Lower leg skin (tissue), 4 donors: ENCODE measurements around the gene TMEM213. TPM values are rescaled to one million over a fixed set of nuclear protein-coding genes. Genes with fewer than 3 reads are reported as not detected.

Experiments used
- DNase-seq, 2 donors: peaks; one replicate each; pipeline ENCODE4 v3.0.0-alpha.2; 2019; ENCODE audit warnings: low spot score in 2 of 2
- H3K4me3 ChIP-seq: fragments of 200-600 bp; sonication (generic); 2 replicates; pipeline ENCODE4 v1.5.1; 2017; ENCODE audit warnings: mild to moderate bottlenecking, low read depth; ENCODE audit not compliant: poor library complexity, severe bottlenecking
- POLR2A ChIP-seq, 2 donors: fragments of 450-650 bp; IDR thresholded peaks; one replicate each; pipeline ENCODE4 v1.6.1; 2016 to 2017; ENCODE audit warnings: antibody characterized with exemption in 2 of 2, mild to moderate bottlenecking in 1 of 2, moderate library complexity in 1 of 2
- WGBS, 2 donors: methylation state at CpG; one replicate each; pipeline ENCODE4 v1.1.5; 2018; 5-methylcytosine and 5-hydroxymethylcytosine counted together
- intact Hi-C: fragments of 100-400 bp; cut with DNase I; formaldehyde crosslinking; loops from one replicate; pipeline ENCODE4 v1.15.0; 2023; ENCODE audit warnings: low total_unique reads
- total RNA-seq, 4 donors: library from RNA; depleted of rRNA; stranded (reverse); fragments of >200 nt; gene quantifications; one replicate each; pipeline ENCODE4 v1.1.0, GENCODE V29; 2016
- TF ChIP-seq, protein P1 (sequence below), 3 donors: fragments of 450-650 bp; IDR thresholded peaks; one replicate each; pipeline ENCODE4 v1.5.1; 2016; ENCODE audit warnings: antibody characterized with exemption in 3 of 3, mild to moderate bottlenecking in 3 of 3, moderate library complexity in 2 of 3

The TMEM213 gene
- total RNA-seq, 4 donors from 2014 or later = 2.5 to 13.3 (median 6.5) TPM

DNA sequence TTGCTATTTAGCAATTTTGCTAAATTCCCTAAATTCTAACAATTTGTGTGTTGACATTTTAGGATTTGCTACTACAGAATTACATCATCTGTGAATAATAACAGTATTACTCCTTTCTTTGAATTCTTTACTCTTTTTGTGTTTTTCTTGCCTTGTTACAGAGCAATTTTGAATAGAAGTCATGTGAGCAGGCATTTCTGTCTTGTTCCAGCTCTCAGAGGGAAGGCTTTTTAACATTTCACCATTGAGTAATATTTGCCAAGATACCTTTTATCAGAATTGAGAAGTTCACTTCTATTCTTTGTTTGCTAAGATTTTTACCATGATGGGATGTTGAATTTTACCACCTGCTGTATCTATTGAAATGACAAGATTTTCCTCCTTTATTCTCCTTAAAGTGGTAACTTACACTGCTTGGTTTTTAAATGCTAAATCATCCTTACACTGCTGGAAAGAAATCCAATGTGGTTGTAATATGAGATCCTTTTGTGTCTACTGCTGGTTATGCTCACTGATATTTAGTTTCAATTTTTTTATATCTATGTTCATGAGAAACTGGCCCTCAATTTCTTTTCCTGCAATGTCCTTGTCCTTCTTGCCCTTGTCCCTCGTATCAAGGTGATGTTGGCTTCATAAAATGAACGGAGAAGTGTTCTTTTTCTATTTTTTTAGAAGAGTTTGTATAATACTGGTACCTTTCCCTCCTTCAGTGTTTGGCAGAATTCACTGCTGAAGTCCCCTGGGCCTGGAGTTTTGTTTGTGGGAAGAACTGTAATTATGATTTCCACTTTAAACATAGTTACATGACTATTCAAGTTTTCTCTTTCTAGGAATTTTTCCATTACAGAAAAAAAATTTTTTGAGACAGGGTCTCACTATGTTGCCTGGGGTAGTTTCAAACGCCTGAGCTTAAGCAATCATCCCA lies 50.5 kb downstream of the TMEM213 start:
- TF ChIP-seq, protein P1, sequence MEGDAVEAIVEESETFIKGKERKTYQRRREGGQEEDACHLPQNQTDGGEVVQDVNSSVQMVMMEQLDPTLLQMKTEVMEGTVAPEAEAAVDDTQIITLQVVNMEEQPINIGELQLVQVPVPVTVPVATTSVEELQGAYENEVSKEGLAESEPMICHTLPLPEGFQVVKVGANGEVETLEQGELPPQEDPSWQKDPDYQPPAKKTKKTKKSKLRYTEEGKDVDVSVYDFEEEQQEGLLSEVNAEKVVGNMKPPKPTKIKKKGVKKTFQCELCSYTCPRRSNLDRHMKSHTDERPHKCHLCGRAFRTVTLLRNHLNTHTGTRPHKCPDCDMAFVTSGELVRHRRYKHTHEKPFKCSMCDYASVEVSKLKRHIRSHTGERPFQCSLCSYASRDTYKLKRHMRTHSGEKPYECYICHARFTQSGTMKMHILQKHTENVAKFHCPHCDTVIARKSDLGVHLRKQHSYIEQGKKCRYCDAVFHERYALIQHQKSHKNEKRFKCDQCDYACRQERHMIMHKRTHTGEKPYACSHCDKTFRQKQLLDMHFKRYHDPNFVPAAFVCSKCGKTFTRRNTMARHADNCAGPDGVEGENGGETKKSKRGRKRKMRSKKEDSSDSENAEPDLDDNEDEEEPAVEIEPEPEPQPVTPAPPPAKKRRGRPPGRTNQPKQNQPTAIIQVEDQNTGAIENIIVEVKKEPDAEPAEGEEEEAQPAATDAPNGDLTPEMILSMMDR (IDR thresholded peaks at IDR 0.05) = no peak
- intact Hi-C loops = no loop called here
- H3K4me3 ChIP-seq = no peak overlapping the region
- WGBS, 2 donors = 74 to 78% methylated on average over 3 of the region's 3 CpGs
- no peak for DNase-seq

DNA sequence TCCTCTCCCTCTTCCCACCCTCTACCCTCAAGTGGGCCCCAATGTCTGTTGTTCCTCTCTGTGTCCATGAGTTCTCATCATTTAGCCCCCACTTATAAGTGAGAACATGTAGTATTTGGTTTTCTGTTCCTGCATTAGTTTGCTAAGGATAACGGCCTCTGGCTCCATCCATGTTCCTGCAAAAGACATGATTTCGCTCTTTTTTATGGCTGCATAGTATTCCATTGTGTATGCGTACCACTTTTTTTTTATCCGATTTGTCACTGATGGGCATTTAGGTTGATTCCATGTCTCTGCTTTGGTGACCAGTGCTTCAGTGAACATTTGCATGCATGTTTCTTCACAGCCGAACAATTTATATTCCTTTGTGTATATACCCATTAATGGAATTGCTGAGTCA lies 51.9 kb downstream of the TMEM213 start:
- H3K4me3 ChIP-seq = no peak overlapping the region
- DNase-seq = no peak
- intact Hi-C loops = no loop called here
- 95 to 98% methylated on average over 5 of the region's 5 CpGs for WGBS, 2 donors
- TF ChIP-seq, protein P1 (IDR thresholded peaks at IDR 0.05) = no peak
- no peak for TF ChIP-seq POLR2A (IDR thresholded peaks at IDR 0.05)

DNA sequence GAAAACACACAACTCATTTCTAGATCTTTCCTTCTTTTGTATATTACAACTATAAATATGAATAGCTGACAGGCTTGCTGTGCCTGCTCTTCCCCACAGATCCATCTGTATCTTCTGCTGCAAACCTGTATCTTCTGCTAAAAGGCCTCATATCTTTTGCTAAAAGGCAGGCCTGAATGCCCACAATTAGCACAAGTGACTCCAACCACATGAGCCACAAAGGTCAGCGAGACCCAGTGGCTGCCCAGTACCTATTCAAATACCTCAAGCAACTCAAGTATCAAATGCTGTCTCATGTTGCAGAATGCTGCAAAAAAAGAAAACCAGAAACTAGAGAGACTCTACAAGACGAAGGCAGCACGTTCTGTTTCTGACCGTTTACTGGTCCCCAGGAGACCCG lies 54.7 kb downstream of the TMEM213 start:
- intact Hi-C loops = no loop called here
- DNase-seq = no peak
- WGBS, 2 donors = 93 to 95% methylated on average over 5 of the region's 5 CpGs
- TF ChIP-seq, protein P1 (IDR thresholded peaks at IDR 0.05) = no peak
- TF ChIP-seq POLR2A (IDR thresholded peaks at IDR 0.05) = no peak
- H3K4me3 ChIP-seq = no peak overlapping the region

DNA sequence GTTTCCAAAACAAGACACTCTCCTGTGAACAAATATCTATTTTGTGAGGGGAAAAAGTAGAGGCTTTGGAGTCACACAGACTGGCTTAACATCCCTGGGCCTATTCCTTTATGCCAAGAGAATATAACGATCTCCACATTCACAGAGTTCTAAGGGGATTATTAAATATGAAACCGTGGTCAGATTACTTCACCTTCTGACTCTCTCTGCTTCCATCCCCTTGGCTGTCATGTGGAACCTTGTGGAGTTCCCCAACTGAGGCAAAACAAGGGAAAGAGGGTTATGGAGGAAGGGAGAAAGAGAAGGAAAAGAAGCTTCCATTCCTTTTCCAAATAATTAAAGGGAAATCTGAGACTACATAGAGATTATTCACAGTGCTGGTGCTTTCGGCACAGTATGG lies 55.7 kb downstream of the TMEM213 start:
- intact Hi-C loops = no loop called here
- no peak overlapping the region for H3K4me3 ChIP-seq
- TF ChIP-seq, protein P1 (IDR thresholded peaks at IDR 0.05) = no peak
- no peak for TF ChIP-seq POLR2A (IDR thresholded peaks at IDR 0.05)
- WGBS, 2 donors = 76 to 80% methylated on average over 3 of the region's 3 CpGs
- DNase-seq = no peak

DNA sequence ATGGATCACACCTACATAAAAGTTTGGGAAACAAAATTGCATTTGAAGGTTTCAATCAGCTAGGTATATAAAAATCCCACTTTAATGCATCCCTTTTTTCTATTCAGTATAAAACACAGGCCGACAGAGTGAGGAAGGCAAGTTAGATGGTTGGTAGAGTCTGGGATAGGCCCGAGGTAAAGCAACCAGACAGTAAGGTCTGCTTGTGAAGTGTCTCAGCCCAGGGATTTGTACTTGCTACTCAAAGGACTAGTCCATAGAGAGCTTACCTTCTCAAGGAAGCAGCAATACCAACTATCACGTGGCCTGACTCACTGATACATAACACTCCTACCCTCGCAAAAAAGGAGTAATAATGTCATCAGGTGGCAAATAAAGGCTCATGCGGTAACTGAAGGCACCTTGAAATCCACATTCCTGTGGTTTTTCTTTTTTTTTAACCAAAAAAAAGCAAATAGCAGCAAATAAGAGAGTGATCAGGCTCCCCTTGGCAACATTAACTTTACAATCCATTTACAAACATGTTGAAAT lies 56.4 kb downstream of the TMEM213 start:
- DNase-seq = no peak
- TF ChIP-seq, protein P1 (IDR thresholded peaks at IDR 0.05) = no peak
- TF ChIP-seq POLR2A (IDR thresholded peaks at IDR 0.05) = no peak
- intact Hi-C loops = no loop called here
- H3K4me3 ChIP-seq = no peak overlapping the region
- WGBS, 2 donors = 85 to 86% methylated on average over 5 of the region's 5 CpGs
